H1 (cell line): ENCODE measurements around the gene NR3C1. TPM values are rescaled to one million over a fixed set of nuclear protein-coding genes. Genes with fewer than 3 reads are reported as not detected.

ENCODE experiments used
- CTCF ChIA-PET: fragments of 300-600 bp; sonication (Branson Sonifier 250); formaldehyde crosslinking; loops from one replicate; lab custom pipeline; 2021; ENCODE audit not compliant: partially characterized antibody; lab: Charles Lee
- POLR2A ChIA-PET: fragments of 300-600 bp; sonication (Branson Sonifier 250); formaldehyde crosslinking; loops from one replicate; lab custom pipeline; 2021; ENCODE audit warnings: inconsistent platforms; ENCODE audit not compliant: partially characterized antibody; lab: Charles Lee
- DNase-seq, 2 experiments: peaks; one replicate each; pipeline versions ENCODE4 v3.0.0 to v3.0.0-alpha.2; 2010 to 2022; ENCODE audit warnings: low spot score in 2 of 2, low read depth in 1 of 2, mixed read lengths in 1 of 2
- FAIRE-seq: peaks from 2 replicates; lab custom pipeline; 2011; peaks lifted over from hg19 to GRCh38; lab: Jason Lieb, UNC
- H2AFZ ChIP-seq: 2 replicates; pipeline ENCODE4 v1.8.1; 2012; ENCODE audit warnings: low read length, inconsistent platforms
- H2AK5ac ChIP-seq: 2 replicates; pipeline ENCODE4 v1.6.1; 2013; ENCODE audit warnings: low read depth, low read length
- H2BK120ac ChIP-seq: replicated peaks from 2 replicates; pipeline ENCODE3; 2013; ENCODE audit warnings: low read depth, low read length, inconsistent platforms
- H2BK12ac ChIP-seq: 2 replicates; pipeline ENCODE4 v1.6.1; 2013; ENCODE audit warnings: low read depth, low read length
- H2BK15ac ChIP-seq: 2 replicates; pipeline ENCODE4 v1.6.1; 2013; ENCODE audit warnings: low read length
- H2BK20ac ChIP-seq: 2 replicates; pipeline ENCODE4 v1.6.1; 2013; ENCODE audit warnings: low read length
- H2BK5ac ChIP-seq: 2 replicates; pipeline ENCODE4 v1.6.1; 2013; ENCODE audit warnings: low read depth, low read length
- H3K14ac ChIP-seq: 2 replicates; pipeline ENCODE4 v1.6.1; 2013; ENCODE audit warnings: inconsistent platforms; ENCODE audit not compliant: insufficient read length
- H3K18ac ChIP-seq: 2 replicates; pipeline ENCODE4 v1.6.1; 2013; ENCODE audit warnings: low read length; ENCODE audit errors: extremely low read depth
- H3K23ac ChIP-seq: 2 replicates; pipeline ENCODE4 v1.6.1; 2013; ENCODE audit warnings: inconsistent platforms; ENCODE audit not compliant: insufficient read length
- H3K23me2 ChIP-seq: 2 replicates; pipeline ENCODE4 v1.6.1; 2013; ENCODE audit warnings: low read depth, low read length
- H3K27ac ChIP-seq: 2 replicates; pipeline ENCODE4 v1.6.1; 2011; ENCODE audit warnings: low read depth, low read length, inconsistent platforms
- H3K27me3 ChIP-seq, 4 experiments: replicated peaks in 1 of 4; 1 replicate in 1 of 4; 2 replicates in 3 of 4; pipeline versions ENCODE4 v1.6.1 to v1.8.1; 2011 to 2013; ENCODE audit warnings: low read length in 3 of 4, mild to moderate bottlenecking in 3 of 4, inconsistent platforms in 2 of 4, mixed read lengths in 2 of 4, moderate library complexity in 1 of 4; ENCODE audit not compliant: control insufficient read depth in 3 of 4, insufficient read depth in 3 of 4; ENCODE audit errors: extremely low read depth in 1 of 4
- H3K36me3 ChIP-seq, 4 experiments: 2 replicates each; pipeline versions ENCODE4 v1.6.1 to v1.8.1; 2011 to 2013; ENCODE audit warnings: mild to moderate bottlenecking in 4 of 4, low read length in 3 of 4, moderate library complexity in 2 of 4, control low read depth in 1 of 4, inconsistent platforms in 1 of 4; ENCODE audit not compliant: insufficient read depth in 4 of 4, control insufficient read depth in 2 of 4
- H3K4ac ChIP-seq: replicated peaks from 2 replicates; pipeline ENCODE3; 2013; ENCODE audit warnings: low read length, low read depth, mixed read lengths, inconsistent platforms; ENCODE audit not compliant: insufficient read length
- H3K4me1 ChIP-seq, 4 experiments: replicated peaks in 1 of 4; 1 replicate in 1 of 4; 2 replicates in 3 of 4; pipeline versions ENCODE4 v1.6.1 to v1.8.1; 2011 to 2013; ENCODE audit warnings: low read length in 3 of 4, inconsistent platforms in 2 of 4, mixed read lengths in 1 of 4; ENCODE audit not compliant: insufficient read depth in 4 of 4, control insufficient read depth in 3 of 4
- H3K4me2 ChIP-seq, 2 experiments: 2 replicates each; pipeline versions ENCODE4 v1.6.1 to v1.8.1; 2011 to 2013; ENCODE audit warnings: low read depth in 2 of 2, low read length in 2 of 2, control low read depth in 1 of 2, inconsistent platforms in 1 of 2, mild to moderate bottlenecking in 1 of 2; ENCODE audit not compliant: insufficient read depth in 1 of 2
- H3K4me3 ChIP-seq, 4 experiments: fragments of 200-600, 300-600 bp in 1 of 4; sonication (generic), shearing (Covaris generic), sonication (Bioruptor Twin) in 1 of 4; 2 replicates each; pipeline versions ENCODE4 v1.5.1 to v1.8.1; 2011 to 2016; ENCODE audit warnings: low read length in 4 of 4, low read depth in 3 of 4, control low read depth in 2 of 4, inconsistent platforms in 2 of 4, mild to moderate bottlenecking in 2 of 4, mixed read lengths in 1 of 4, moderate library complexity in 1 of 4; ENCODE audit not compliant: insufficient read depth in 2 of 4; ENCODE audit errors: extremely low read depth in 1 of 4
- H3K56ac ChIP-seq: replicated peaks from 2 replicates; pipeline ENCODE3; 2013; ENCODE audit warnings: low read depth, mild to moderate bottlenecking, mixed read lengths, low read length, inconsistent platforms; ENCODE audit not compliant: insufficient read length
- H3K79me1 ChIP-seq: 2 replicates; pipeline ENCODE4 v1.6.1; 2013; ENCODE audit warnings: low read depth, low read length, control low read depth
- H3K79me2 ChIP-seq, 2 experiments: 2 replicates each; pipeline versions ENCODE4 v1.6.1 to v1.8.1; 2012 to 2013; ENCODE audit warnings: low read length in 2 of 2, mild to moderate bottlenecking in 2 of 2, inconsistent platforms in 1 of 2; ENCODE audit not compliant: insufficient read depth in 2 of 2, control insufficient read depth in 1 of 2
- H3K9ac ChIP-seq, 4 experiments: replicated peaks in 1 of 4; 1 replicate in 1 of 4; 2 replicates in 3 of 4; pipeline versions ENCODE4 v1.6.1 to v1.8.1; 2011 to 2013; ENCODE audit warnings: low read depth in 3 of 4, low read length in 3 of 4, control low read depth in 2 of 4, mild to moderate bottlenecking in 2 of 4, moderate library complexity in 2 of 4, inconsistent platforms in 1 of 4; ENCODE audit errors: extremely low read depth in 1 of 4
- H3K9me3 ChIP-seq, 2 experiments: 2 replicates each; pipeline versions ENCODE4 v1.6.1 to v1.8.1; 2012 to 2013; ENCODE audit warnings: mild to moderate bottlenecking in 2 of 2, moderate library complexity in 2 of 2, control low read depth in 1 of 2, inconsistent platforms in 1 of 2, low read depth in 1 of 2, low read length in 1 of 2, mixed read lengths in 1 of 2; ENCODE audit not compliant: insufficient read depth in 2 of 2
- H4K20me1 ChIP-seq, 2 experiments: replicated peaks in 1 of 2; 2 replicates each; pipeline versions ENCODE3 to v1.8.1; 2011 to 2013; ENCODE audit warnings: inconsistent platforms in 2 of 2, low read length in 2 of 2, mild to moderate bottlenecking in 1 of 2; ENCODE audit not compliant: insufficient read depth in 2 of 2, control insufficient read depth in 1 of 2
- H4K5ac ChIP-seq: 2 replicates; pipeline ENCODE4 v1.6.1; 2013; ENCODE audit warnings: low read length, low read depth, mixed read lengths, inconsistent platforms; ENCODE audit not compliant: insufficient read length
- H4K8ac ChIP-seq: 2 replicates; pipeline ENCODE4 v1.8.0; 2013; ENCODE audit warnings: mild to moderate bottlenecking, moderate library complexity, low read length, inconsistent platforms; ENCODE audit not compliant: insufficient read depth; ENCODE audit errors: extremely low read depth
- H4K91ac ChIP-seq: replicated peaks from 2 replicates; pipeline ENCODE3; 2013; ENCODE audit warnings: low read length, mixed read lengths, inconsistent platforms; ENCODE audit not compliant: insufficient read length
- CBX8 ChIP-seq: fragments of 300-800, 300-1000 bp; sonication (generic); IDR thresholded peaks from 2 replicates; pipeline ENCODE4 v1.7.1; 2016; ENCODE audit warnings: low read depth, low read length, borderline replicate concordance
- CREB1 ChIP-seq: IDR thresholded peaks from 2 replicates; pipeline ENCODE4 v1.6.1; 2012; ENCODE audit warnings: inconsistent platforms
- FOSL1 ChIP-seq: IDR thresholded peaks from 2 replicates; pipeline ENCODE4 v1.6.1; 2011; ENCODE audit warnings: mild to moderate bottlenecking, low read depth, low read length, moderate library complexity; ENCODE audit not compliant: insufficient read depth
- HDAC6 ChIP-seq: IDR thresholded peaks from one replicate; pipeline ENCODE4 v1.7.1; 2012; ENCODE audit warnings: low read depth, mild to moderate bottlenecking, inconsistent platforms, low read length, moderate library complexity
- KDM4A ChIP-seq: IDR thresholded peaks from one replicate; pipeline ENCODE4 v1.7.1; 2012; ENCODE audit warnings: low read depth, mild to moderate bottlenecking, moderate library complexity, low read length, inconsistent platforms; ENCODE audit not compliant: severe bottlenecking
- NRF1 ChIP-seq: IDR thresholded peaks from 2 replicates; pipeline ENCODE4 v1.6.1; 2011; ENCODE audit warnings: mild to moderate bottlenecking, low read depth, low read length, improper control_type of control experiment
- PHF8 ChIP-seq: fragments of 200-600 bp; sonication (generic); conservative IDR thresholded peaks from 2 replicates; pipeline ENCODE4 v1.7.1; 2012; ENCODE audit warnings: low read depth, mild to moderate bottlenecking, inconsistent platforms, low read length, moderate library complexity
- POU5F1 ChIP-seq: IDR thresholded peaks from 2 replicates; pipeline ENCODE4 v1.6.1; 2011; ENCODE audit warnings: low read depth, mild to moderate bottlenecking, low read length, moderate library complexity
- SIN3A ChIP-seq, 2 experiments: IDR thresholded peaks in 1 of 2; conservative IDR thresholded peaks in 1 of 2; 2 replicates each; pipeline ENCODE4 v1.6.1; 2011 to 2012; ENCODE audit warnings: low read length in 2 of 2, improper control_type of control experiment in 1 of 2, low read depth in 1 of 2, mild to moderate bottlenecking in 1 of 2
- SIRT6 ChIP-seq: IDR thresholded peaks from one replicate; pipeline ENCODE4 v1.7.1; 2012; ENCODE audit warnings: low read length, inconsistent platforms
- SP1 ChIP-seq: IDR thresholded peaks from 2 replicates; pipeline ENCODE4 v1.6.1; 2011; ENCODE audit warnings: low read depth, low read length
- SP4 ChIP-seq: IDR thresholded peaks from 2 replicates; pipeline ENCODE4 v1.6.1; 2012; ENCODE audit warnings: low read length, inconsistent platforms
- SRF ChIP-seq: IDR thresholded peaks from 2 replicates; pipeline ENCODE4 v1.6.1; 2011; ENCODE audit warnings: mild to moderate bottlenecking, low read depth, low read length, moderate library complexity
- ZNF274 ChIP-seq: IDR thresholded peaks from 2 replicates; pipeline ENCODE4 v1.7.0; 2012; ENCODE audit warnings: low read length, borderline replicate concordance; ENCODE audit errors: extremely low read depth
- WGBS, 2 experiments: shearing (Covaris generic) in 1 of 2; methylation state at CpG; one replicate each; pipeline versions ENCODE4 v1.1.6 to v1.1.7; 2013 to 2015; ENCODE audit warnings: low lambda C conversion rate in 2 of 2, mixed read lengths in 2 of 2, inconsistent platforms in 1 of 2, low coverage in 1 of 2, missing lambda C conversion rate in 1 of 2; ENCODE audit not compliant: insufficient replicate concordance in 2 of 2, insufficient coverage in 1 of 2, insufficient read length in 1 of 2; ENCODE audit errors: extremely low coverage in 1 of 2, missing lambda C conversion rate in 1 of 2; 5-methylcytosine and 5-hydroxymethylcytosine counted together
- polyA plus RNA-seq, 7 experiments: library from polyadenylated mRNA; depleted of rRNA in 3 of 7; stranded (reverse) in 5 of 7; unstranded in 2 of 7; fragments of >200 nt in 5 of 7; fragments of 200-250 nt in 2 of 7; gene quantifications; 1 replicate in 5 of 7; 2 replicates in 1 of 7; 4 replicates in 1 of 7; pipeline versions ENCODE4 v1.2.1 to v1.2.3, GENCODE V29; 2011 to 2013; ENCODE audit warnings: missing spikeins in 2 of 7, mixed read lengths in 2 of 7
- total RNA-seq: library from RNA; stranded (reverse); fragmentation: NEBNext Ultra II Directional; extraction: Animal tissue kit (Norgen Biotek cat#: 25700); gene quantifications from 2 replicates; pipeline ENCODE4 v1.2.1, GENCODE V29; 2021

The NR3C1 gene
- total and polyA plus RNA-seq, 2 of the 8 experiments (the other 6 are each of a cell fraction or from before 2014, with no cell fraction given), result 1.7 to 5.4 TPM

- H2BK5ac ChIP-seq, result no peak overlapping the region
- no peak overlapping the region for H4K8ac ChIP-seq
- H3K23ac ChIP-seq, result no peak overlapping the region
- WGBS, 2 experiments, result 93% methylated on average over 1 of the region's 1 CpG; no CpG with 5 or more reads in 1 of the 2 experiments
- no peaks in the 10 kb centered on the region for H3K79me2 ChIP-seq
- H3K4ac ChIP-seq, result no peak overlapping the region
- H3K14ac ChIP-seq, result no peak overlapping the region
- no peak overlapping the region for H4K91ac ChIP-seq
- CTCF ChIA-PET, result interaction anchor here (0.6 kb wide), 1 partner anchor 205 kb away, joined by 3 read pairs; no protein-coding TSS in a partner anchor
- H3K27me3 ChIP-seq, result no peaks in the 10 kb centered on the region
- H3K36me3 ChIP-seq, result no peaks in the 10 kb centered on the region; a peak in 1 of 8 replicates
- no peaks in the 10 kb centered on the region for H4K20me1 ChIP-seq
- H3K4me1 ChIP-seq, result 0 out of 7 replicates have a peak, but pooled peaks cover 0 to 3% (median 0%) of the 10 kb centered on the region in 4 experiments
- no peak overlapping the region for H3K27ac ChIP-seq
- no peaks in the 10 kb centered on the region for H3K79me1 ChIP-seq
- no peaks in the 10 kb centered on the region for H3K23me2 ChIP-seq
- DNase-seq, result no peak
- H2BK12ac ChIP-seq, result no peak overlapping the region
- no peak overlapping the region for H2AK5ac ChIP-seq
- H2AFZ ChIP-seq, result no peak overlapping the region
- H3K18ac ChIP-seq, result no peak overlapping the region
- TF ChIP-seq SP1 (no peak), CBX8 (no peak), ZNF274 (no peak), SIRT6 (no peak), SRF (no peak), SIN3A (conservative IDR thresholded peaks at IDR 0.05 in 1 of 2, IDR thresholded peaks at IDR 0.05 in 1 of 2; ENCODE audit: low read depth in 1 of 2, low read length in 2 of 2) (no peak), FOSL1 (no peak), SP4 (no peak), KDM4A (no peak), HDAC6 (no peak), NRF1 (no peak), CREB1 (no peak), POU5F1 (no peak), PHF8 (no peak)
- H3K56ac ChIP-seq, result no peak overlapping the region
- no peak overlapping the region for H2BK20ac ChIP-seq
- H2BK120ac ChIP-seq, result no peak overlapping the region
- H3K9me3 ChIP-seq, result no peaks in the 10 kb centered on the region
- FAIRE-seq, result no peak
- no peak overlapping the region for H2BK15ac ChIP-seq
- POLR2A ChIA-PET, result no interaction called here
- no peak overlapping the region for H3K9ac ChIP-seq
- no peak overlapping the region for H3K4me3 ChIP-seq
- no peak overlapping the region for H3K4me2 ChIP-seq
- H4K5ac ChIP-seq, result no peak overlapping the region
Observed at GRCh38 chr5:143314099-143314498, 89.4 kb downstream of the NR3C1 start.
